Gastroesophageal sphincter (tissue), 3 donors: ENCODE results near the gene CASP8.

Experiments
- POLR2A ChIP-seq, 2 donors: fragments of 450-650 bp; IDR thresholded peaks; one replicate each; pipeline ENCODE4 v1.6.1; 2017; ENCODE audit warnings: antibody characterized with exemption in 2 of 2, mild to moderate bottlenecking in 2 of 2, moderate library complexity in 1 of 2
- POLR2AphosphoS5 ChIP-seq: sonication (generic); formaldehyde crosslinking; IDR thresholded peaks from one replicate; pipeline ENCODE4 v1.6.1; 2017; ENCODE audit warnings: antibody characterized with exemption
- TF ChIP-seq, protein P1 (sequence below), 4 experiments: fragments of 200-600 bp in 2 of 4; fragments of 450-650 bp in 2 of 4; sonication (generic) in 1 of 4; IDR thresholded peaks; one replicate each; pipeline ENCODE4 v1.5.1; 2017 to 2019; ENCODE audit warnings: antibody characterized with exemption in 4 of 4, mild to moderate bottlenecking in 2 of 4, moderate library complexity in 2 of 4

GRCh38 chr2:201276511-201276910, 16.2 kb downstream of the CASP8 start:
- TF ChIP-seq, protein P1, sequence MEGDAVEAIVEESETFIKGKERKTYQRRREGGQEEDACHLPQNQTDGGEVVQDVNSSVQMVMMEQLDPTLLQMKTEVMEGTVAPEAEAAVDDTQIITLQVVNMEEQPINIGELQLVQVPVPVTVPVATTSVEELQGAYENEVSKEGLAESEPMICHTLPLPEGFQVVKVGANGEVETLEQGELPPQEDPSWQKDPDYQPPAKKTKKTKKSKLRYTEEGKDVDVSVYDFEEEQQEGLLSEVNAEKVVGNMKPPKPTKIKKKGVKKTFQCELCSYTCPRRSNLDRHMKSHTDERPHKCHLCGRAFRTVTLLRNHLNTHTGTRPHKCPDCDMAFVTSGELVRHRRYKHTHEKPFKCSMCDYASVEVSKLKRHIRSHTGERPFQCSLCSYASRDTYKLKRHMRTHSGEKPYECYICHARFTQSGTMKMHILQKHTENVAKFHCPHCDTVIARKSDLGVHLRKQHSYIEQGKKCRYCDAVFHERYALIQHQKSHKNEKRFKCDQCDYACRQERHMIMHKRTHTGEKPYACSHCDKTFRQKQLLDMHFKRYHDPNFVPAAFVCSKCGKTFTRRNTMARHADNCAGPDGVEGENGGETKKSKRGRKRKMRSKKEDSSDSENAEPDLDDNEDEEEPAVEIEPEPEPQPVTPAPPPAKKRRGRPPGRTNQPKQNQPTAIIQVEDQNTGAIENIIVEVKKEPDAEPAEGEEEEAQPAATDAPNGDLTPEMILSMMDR (IDR thresholded peaks at IDR 0.05) = no peak
- TF ChIP-seq POLR2AphosphoS5 (no peak), POLR2A (IDR thresholded peaks at IDR 0.05) (no peak)
